Right lobe of liver (tissue), 4 donors: ENCODE data around the gene DAP3.

ENCODE experiments used
- POLR2A ChIP-seq: fragments of 450-650 bp; IDR thresholded peaks from one replicate; pipeline ENCODE4 v1.6.1; 2017; ENCODE audit warnings: antibody characterized with exemption, mild to moderate bottlenecking
- TF ChIP-seq, protein P1 (sequence below), 4 donors: fragments of 200-600 bp in 3 of 4; fragments of 450-650 bp in 1 of 4; IDR thresholded peaks; one replicate each; pipeline versions ENCODE4 v1.5.1 to v1.8.0; 2016 to 2022; ENCODE audit warnings: antibody characterized with exemption in 4 of 4, mild to moderate bottlenecking in 2 of 4
- donor health status: DM: no; HTN: no; CAD: no.
- donor health status: DM: no; HTN: no; CAD: no.
- donor health status: DM: no; HTN: yes; CAD: no.

DNA sequence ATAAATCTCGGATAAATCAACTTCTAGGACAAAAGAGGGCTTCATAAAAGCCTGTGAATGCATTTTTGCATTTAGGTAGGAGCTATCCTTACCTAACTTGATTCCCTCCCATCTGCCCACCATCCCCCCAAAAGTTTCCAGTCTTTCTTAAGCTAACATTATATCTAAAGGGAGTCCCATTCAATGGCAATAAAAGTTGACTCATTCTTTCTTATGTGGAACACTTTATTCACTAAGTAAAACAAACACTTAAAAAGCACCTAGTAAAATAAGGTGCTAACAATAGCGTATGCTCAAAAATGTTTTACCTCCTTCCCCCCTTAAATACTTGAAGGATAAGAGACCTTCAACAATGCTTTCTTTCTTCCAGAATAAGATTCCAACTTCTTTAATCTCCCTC lies 84.3 kb downstream of the DAP3 start:
- TF ChIP-seq, protein P1, sequence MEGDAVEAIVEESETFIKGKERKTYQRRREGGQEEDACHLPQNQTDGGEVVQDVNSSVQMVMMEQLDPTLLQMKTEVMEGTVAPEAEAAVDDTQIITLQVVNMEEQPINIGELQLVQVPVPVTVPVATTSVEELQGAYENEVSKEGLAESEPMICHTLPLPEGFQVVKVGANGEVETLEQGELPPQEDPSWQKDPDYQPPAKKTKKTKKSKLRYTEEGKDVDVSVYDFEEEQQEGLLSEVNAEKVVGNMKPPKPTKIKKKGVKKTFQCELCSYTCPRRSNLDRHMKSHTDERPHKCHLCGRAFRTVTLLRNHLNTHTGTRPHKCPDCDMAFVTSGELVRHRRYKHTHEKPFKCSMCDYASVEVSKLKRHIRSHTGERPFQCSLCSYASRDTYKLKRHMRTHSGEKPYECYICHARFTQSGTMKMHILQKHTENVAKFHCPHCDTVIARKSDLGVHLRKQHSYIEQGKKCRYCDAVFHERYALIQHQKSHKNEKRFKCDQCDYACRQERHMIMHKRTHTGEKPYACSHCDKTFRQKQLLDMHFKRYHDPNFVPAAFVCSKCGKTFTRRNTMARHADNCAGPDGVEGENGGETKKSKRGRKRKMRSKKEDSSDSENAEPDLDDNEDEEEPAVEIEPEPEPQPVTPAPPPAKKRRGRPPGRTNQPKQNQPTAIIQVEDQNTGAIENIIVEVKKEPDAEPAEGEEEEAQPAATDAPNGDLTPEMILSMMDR (IDR thresholded peaks at IDR 0.05) = no peak
- TF ChIP-seq POLR2A = no peak
